GM23338 (cell line): ENCODE results near the gene ORAI1. TPM values are rescaled to one million over a fixed set of nuclear protein-coding genes. Genes with fewer than 3 reads are reported as not detected.

ENCODE experiments used
- ATAC-seq: fragments of 200-7000 bp; cut with Tn5 transposase; 3 replicates; pipeline ENCODE4 v1.9.1; 2020
- DNase-seq: peaks from one replicate; pipeline ENCODE4 v3.0.0-alpha.2; 2015; ENCODE audit warnings: low spot score
- H2AFZ ChIP-seq: fragments of 200-600 bp; sonication (generic); 2 replicates; pipeline ENCODE4 v1.8.0; 2016; ENCODE audit warnings: antibody characterized with exemption, mild to moderate bottlenecking, moderate library complexity
- H3F3A ChIP-seq: fragments of 200-600 bp; sonication (generic); replicated peaks from 2 replicates; pipeline ENCODE4 v1.8.0; 2017; ENCODE audit warnings: antibody characterized with exemption, mixed run types, low read depth
- H3K27ac ChIP-seq: fragments of 200-600 bp; sonication (generic); 2 replicates; pipeline ENCODE4 v1.6.1; 2016; ENCODE audit warnings: low read depth
- H3K27me3 ChIP-seq: fragments of 200-600 bp; sonication (generic); 2 replicates; pipeline ENCODE4 v1.8.0; 2016; ENCODE audit warnings: mild to moderate bottlenecking, mixed run types, moderate library complexity; ENCODE audit not compliant: insufficient read depth
- H3K36me3 ChIP-seq: fragments of 200-600 bp; sonication (generic); 2 replicates; pipeline ENCODE4 v1.8.0; 2016; ENCODE audit warnings: mild to moderate bottlenecking; ENCODE audit not compliant: insufficient read depth
- H3K4me1 ChIP-seq: fragments of 200-600 bp; sonication (generic); 2 replicates; pipeline ENCODE4 v1.8.0; 2016; ENCODE audit warnings: mild to moderate bottlenecking, moderate library complexity; ENCODE audit not compliant: insufficient read depth
- H3K4me2 ChIP-seq: fragments of 200-600 bp; sonication (generic); 2 replicates; pipeline ENCODE4 v1.7.1; 2017; ENCODE audit warnings: mixed run types
- H3K4me3 ChIP-seq: fragments of 200-600 bp; sonication (generic); 2 replicates; pipeline ENCODE4 v1.6.1; 2016; ENCODE audit warnings: mixed run types
- H3K79me2 ChIP-seq: fragments of 200-600 bp; sonication (generic); replicated peaks from 2 replicates; pipeline ENCODE4 v1.8.0; 2017; ENCODE audit warnings: mild to moderate bottlenecking; ENCODE audit not compliant: insufficient read depth
- H3K9me2 ChIP-seq: fragments of 200-600 bp; sonication (generic); 2 replicates; pipeline ENCODE4 v1.8.0; 2017; ENCODE audit not compliant: insufficient read depth
- H4K20me1 ChIP-seq: fragments of 200-600 bp; sonication (generic); replicated peaks from 2 replicates; pipeline ENCODE4 v1.8.0; 2017; ENCODE audit warnings: mild to moderate bottlenecking; ENCODE audit not compliant: insufficient read depth
- H3K27ac Mint-ChIP-seq: 2 replicates; pipeline ENCODE4 v1.8.0; 2020; ENCODE audit warnings: inconsistent platforms, mild to moderate bottlenecking, moderate library complexity, mixed read lengths
- H3K27me3 Mint-ChIP-seq: 3 replicates; pipeline ENCODE4 v1.8.0; 2022; ENCODE audit warnings: low read depth, mild to moderate bottlenecking, moderate library complexity, mixed read lengths, inconsistent platforms; ENCODE audit not compliant: insufficient read depth, poor library complexity
- H3K36me3 Mint-ChIP-seq: 3 replicates; pipeline ENCODE4 v1.8.0; 2021; ENCODE audit warnings: low read depth, mild to moderate bottlenecking, inconsistent platforms, moderate library complexity, mixed read lengths
- H3K4me1 Mint-ChIP-seq: 3 replicates; pipeline ENCODE4 v1.8.0; 2020; ENCODE audit warnings: mild to moderate bottlenecking, inconsistent platforms, mixed read lengths
- H3K4me3 Mint-ChIP-seq: 3 replicates; pipeline ENCODE4 v1.8.0; 2021; ENCODE audit warnings: moderate library complexity, mild to moderate bottlenecking, inconsistent platforms, mixed read lengths
- H3K9me3 Mint-ChIP-seq: 3 replicates; pipeline ENCODE4 v1.8.0; 2020; ENCODE audit warnings: moderate library complexity, mild to moderate bottlenecking, inconsistent platforms, mixed read lengths
- CREB1 ChIP-seq: fragments of 250-450 bp; sonication (Bioruptor Pico); IDR thresholded peaks from 2 replicates; pipeline ENCODE4 v1.5.0; 2020; ENCODE audit warnings: low read depth, mild to moderate bottlenecking, moderate library complexity
- CTCF ChIP-seq, 2 experiments: fragments of 200-600 bp in 1 of 2; sonication (generic) in 1 of 2; conservative IDR thresholded peaks; 2 replicates each; pipeline versions ENCODE4 v1.5.1 to v1.6.1; 2016 to 2017; ENCODE audit warnings: antibody characterized with exemption in 2 of 2, low read depth in 2 of 2, mild to moderate bottlenecking in 2 of 2, moderate library complexity in 1 of 2
- ETS1 ChIP-seq: IDR thresholded peaks from 2 replicates; pipeline ENCODE4 v1.6.1; 2016; ENCODE audit warnings: antibody characterized with exemption
- EZH2 ChIP-seq: fragments of 200-600 bp; sonication (generic); IDR thresholded peaks from one replicate; pipeline ENCODE4 v1.8.0; 2017; ENCODE audit warnings: antibody characterized with exemption, mild to moderate bottlenecking, low read depth; ENCODE audit not compliant: unreplicated experiment
- EZH2phosphoT487 ChIP-seq: fragments of 200-600 bp; sonication (generic); IDR thresholded peaks from one replicate; pipeline ENCODE4 v1.8.1; 2018; ENCODE audit warnings: antibody characterized with exemption; ENCODE audit not compliant: unreplicated experiment
- JUNB ChIP-seq: IDR thresholded peaks from one replicate; pipeline ENCODE4 v1.6.1; 2016; ENCODE audit warnings: antibody characterized with exemption; ENCODE audit not compliant: unreplicated experiment
- NANOG ChIP-seq: IDR thresholded peaks from 2 replicates; pipeline ENCODE4 v1.6.1; 2016; ENCODE audit warnings: antibody characterized with exemption, borderline replicate concordance
- POLR2AphosphoS5 ChIP-seq: IDR thresholded peaks from 2 replicates; pipeline ENCODE4 v1.6.1; 2016; ENCODE audit warnings: antibody characterized with exemption, low read depth
- REST ChIP-seq: IDR thresholded peaks from one replicate; pipeline ENCODE4 v1.6.1; 2018; ENCODE audit warnings: antibody characterized with exemption; ENCODE audit not compliant: unreplicated experiment
- STAT1 ChIP-seq: IDR thresholded peaks from one replicate; pipeline ENCODE4 v1.6.1; 2016; ENCODE audit warnings: antibody characterized with exemption; ENCODE audit not compliant: unreplicated experiment
- ZNF114 ChIP-seq: fragments of 250-450 bp; sonication (Bioruptor Pico); IDR thresholded peaks from 2 replicates; pipeline ENCODE4 v1.5.0; 2020; ENCODE audit warnings: mild to moderate bottlenecking, moderate library complexity
- ZNF331 ChIP-seq: fragments of 250-450 bp; sonication (Bioruptor Pico); IDR thresholded peaks from 2 replicates; pipeline ENCODE4 v1.5.0; 2020; ENCODE audit warnings: low read depth, mild to moderate bottlenecking, moderate library complexity
- ZNF462 ChIP-seq: fragments of 250-450 bp; sonication (Bioruptor Pico); IDR thresholded peaks from 2 replicates; pipeline ENCODE4 v1.5.0; 2020; ENCODE audit warnings: mild to moderate bottlenecking, moderate library complexity
- long read RNA-seq: library from polyadenylated mRNA; unstranded; transcript quantifications from one replicate; pipeline ENCODE4 v2.0.0, GENCODE V29; 2020; ENCODE audit not compliant: unreplicated experiment
- polyA plus RNA-seq: library from polyadenylated mRNA; unstranded; fragments of >200 nt; fragmentation: Nextera tagmentation; extraction: Ambion mirVana; gene quantifications from 2 replicates; pipeline ENCODE4 v1.2.1, GENCODE V29; 2016
- total RNA-seq: library from RNA; depleted of rRNA; stranded (reverse); fragments of >200 nt; shearing (Covaris generic); gene quantifications from 2 replicates; pipeline ENCODE4 v1.2.3, GENCODE V29; 2014; rRNA removed

Gene ORAI1
- total RNA-seq: 31.0 and 32.0 TPM in 2 replicates
- polyA plus RNA-seq: 22.2 and 23.7 TPM in 2 replicates
- long read RNA-seq, partial matches to known transcripts: 1 of 4 reads
- long read RNA-seq, other reads (novel, unspliced or antisense): 0 of 4 reads

- H3K36me3 ChIP-seq: no peaks in the 10 kb centered on the region; the same call in 1 of the 2 replicates
- no peaks in the 10 kb centered on the region; the same call in 2 of the 3 replicates for H3K9me3 Mint-ChIP-seq
- H3K4me3 ChIP-seq: peak within 1 kb of the TSS; percentile 76
- peak within 1 kb of the TSS; percentile 74 for H3K27ac Mint-ChIP-seq
- H4K20me1 ChIP-seq: peaks cover 27% of the 10 kb centered on the region
- H3K4me1 ChIP-seq: peaks cover 41% of the 10 kb centered on the region
- peaks cover 43% of the 10 kb centered on the region for H3K4me1 Mint-ChIP-seq
- peak within 1 kb of the TSS; percentile 93; the same call in 1 of the 2 replicates for H2AFZ ChIP-seq
- DNase-seq (peak; percentile 95), ATAC-seq (peak; percentile 58)
- H3K36me3 Mint-ChIP-seq: peaks cover 14% of the 10 kb centered on the region
- H3K79me2 ChIP-seq: peaks cover 41% of the 10 kb centered on the region
- H3K27me3 ChIP-seq: no peaks in the 10 kb centered on the region
- peaks cover 22% of the 10 kb centered on the region for H3F3A ChIP-seq
- peak within 1 kb of the TSS; percentile 88 for H3K4me3 Mint-ChIP-seq
- peak within 1 kb of the TSS; percentile 97 for H3K4me2 ChIP-seq
- peak within 1 kb of the TSS; percentile 88 for H3K27ac ChIP-seq
- H3K27me3 Mint-ChIP-seq: peaks cover 11% of the 10 kb centered on the region
- no peak for TF ChIP-seq NANOG
- TF ChIP-seq ZNF331 (CRISPR knock-in tag): no peak
- TF ChIP-seq STAT1: no peak
- TF ChIP-seq JUNB: no peak
- TF ChIP-seq POLR2AphosphoS5: peak; percentile 74
- TF ChIP-seq ZNF114 (CRISPR knock-in tag): no peak
- no peak for TF ChIP-seq ZNF462
- peak; percentile 29; the same call in 1 of the 2 replicates for TF ChIP-seq CREB1 (CRISPR knock-in tag)
- 0 out of 4 replicates have a peak, but pooled peaks of 1 of the 2 experiments have one; percentile 5 for TF ChIP-seq CTCF (conservative IDR thresholded peaks at IDR 0.05; ENCODE audit: low read depth in 2 of 2)
- TF ChIP-seq REST: no peak
- TF ChIP-seq EZH2: no peak
- TF ChIP-seq ETS1: no peak
- TF ChIP-seq EZH2phosphoT487: no peak
- H3K9me2 ChIP-seq: no peaks in the 10 kb centered on the region
Measured at GRCh38 chr12:121626087-121626852, at the start of gene ORAI1. TSS of gene ORAI1 (plus strand) at chr12:121626530.
